Rectal smooth muscle tissue (tissue), 1 donor: Measurements from ENCODE around the gene RARRES1.

ENCODE experiments used
- H3K27ac ChIP-seq: one replicate; pipeline ENCODE4 v1.7.0; 2013; ENCODE audit warnings: low read depth, low read length, inconsistent platforms
- H3K27me3 ChIP-seq: one replicate; pipeline ENCODE4 v1.7.0; 2013; ENCODE audit warnings: low read length; ENCODE audit not compliant: control insufficient read depth, insufficient read depth
- H3K36me3 ChIP-seq: one replicate; pipeline ENCODE4 v1.7.0; 2013; ENCODE audit warnings: low read length; ENCODE audit not compliant: control insufficient read depth, insufficient read depth
- H3K4me1 ChIP-seq: one replicate; pipeline ENCODE4 v1.7.0; 2013; ENCODE audit warnings: low read length; ENCODE audit not compliant: control insufficient read depth, insufficient read depth
- H3K4me3 ChIP-seq: one replicate; pipeline ENCODE4 v1.7.0; 2013; ENCODE audit warnings: low read length
- H3K9ac ChIP-seq: one replicate; pipeline ENCODE4 v1.7.0; 2013; ENCODE audit warnings: low read length

The RARRES1 gene

DNA sequence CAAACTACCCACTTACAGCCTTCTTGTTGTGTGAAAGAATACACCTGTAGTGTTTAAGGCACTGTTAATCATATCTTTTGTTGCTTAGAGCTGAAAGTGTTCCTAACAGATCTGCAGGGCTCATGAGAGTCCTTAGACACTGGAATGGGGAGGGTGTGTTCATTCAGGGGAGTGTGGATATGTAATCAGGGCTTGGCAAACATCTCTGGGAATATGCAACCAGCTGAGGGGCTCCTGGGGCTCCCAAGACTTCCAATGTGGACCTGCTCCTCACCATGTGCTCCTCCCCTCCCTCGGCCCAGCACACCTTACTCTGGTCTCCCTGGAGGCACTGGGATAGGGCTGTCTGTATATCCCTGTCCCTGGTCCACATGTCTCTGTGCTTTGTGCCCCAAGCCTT, 39.3 kb upstream of the RARRES1 start:
- Histone ChIP-seq H3K36me3 (no peaks in the 10 kb centered on the region), H3K4me1 (peaks cover 33% of the 10 kb centered on the region), H3K4me3 (no peak overlapping the region), H3K27ac (no peak overlapping the region), H3K9ac (no peak overlapping the region), H3K27me3 (no peaks in the 10 kb centered on the region)

GRCh38 chr3:158770741-158771350, 38.6 kb upstream of the RARRES1 start:
- H3K27ac ChIP-seq, result peak overlapping the region; percentile 61
- H3K9ac ChIP-seq, result no peak overlapping the region
- H3K36me3 ChIP-seq, result no peaks in the 10 kb centered on the region
- no peak overlapping the region for H3K4me3 ChIP-seq
- H3K27me3 ChIP-seq, result no peaks in the 10 kb centered on the region
- H3K4me1 ChIP-seq, result peaks cover 33% of the 10 kb centered on the region

DNA sequence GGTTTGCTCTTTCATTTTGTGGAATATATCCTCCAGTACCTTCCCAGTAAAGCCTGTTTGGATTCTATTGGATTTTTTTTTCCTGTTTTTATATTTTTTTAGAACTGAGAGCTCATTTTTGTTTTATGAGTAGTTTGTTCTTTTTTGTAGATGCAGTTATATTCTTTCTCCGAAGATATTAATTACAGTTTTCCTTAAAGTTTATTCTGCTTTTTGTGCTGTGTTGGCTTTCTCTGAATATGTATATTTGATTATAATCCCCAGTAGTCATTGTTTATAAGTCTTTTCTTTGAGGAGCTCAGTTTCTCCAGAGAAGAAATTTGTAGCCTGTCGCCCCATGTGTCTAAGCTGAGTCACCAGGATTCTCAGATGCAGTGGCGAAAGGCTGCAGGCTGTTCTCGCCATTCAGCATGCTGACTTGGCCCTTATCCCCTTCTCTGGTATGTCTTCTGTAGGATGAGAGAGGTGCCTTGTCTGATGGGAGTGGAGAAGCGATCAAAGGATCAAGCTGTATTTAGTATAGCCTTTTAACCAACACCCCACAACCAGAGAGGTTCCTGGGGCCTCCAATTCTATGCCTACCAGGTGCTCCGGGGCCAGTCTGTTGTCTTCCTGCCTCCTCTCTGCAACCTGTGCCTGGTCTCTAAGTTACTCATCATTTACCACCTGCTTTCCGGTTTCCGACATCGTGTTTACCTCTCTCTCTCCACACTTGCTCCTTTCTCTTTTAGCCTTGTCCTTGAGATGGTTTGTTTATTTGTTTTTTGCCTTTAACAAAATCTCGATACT, 37.9 kb upstream of the RARRES1 start:
- Histone ChIP-seq H3K27ac (peak overlapping the region; percentile 61), H3K4me1 (peaks cover 33% of the 10 kb centered on the region), H3K27me3 (no peaks in the 10 kb centered on the region), H3K4me3 (peak overlapping the region; percentile 11), H3K9ac (no peak overlapping the region), H3K36me3 (no peaks in the 10 kb centered on the region)

DNA sequence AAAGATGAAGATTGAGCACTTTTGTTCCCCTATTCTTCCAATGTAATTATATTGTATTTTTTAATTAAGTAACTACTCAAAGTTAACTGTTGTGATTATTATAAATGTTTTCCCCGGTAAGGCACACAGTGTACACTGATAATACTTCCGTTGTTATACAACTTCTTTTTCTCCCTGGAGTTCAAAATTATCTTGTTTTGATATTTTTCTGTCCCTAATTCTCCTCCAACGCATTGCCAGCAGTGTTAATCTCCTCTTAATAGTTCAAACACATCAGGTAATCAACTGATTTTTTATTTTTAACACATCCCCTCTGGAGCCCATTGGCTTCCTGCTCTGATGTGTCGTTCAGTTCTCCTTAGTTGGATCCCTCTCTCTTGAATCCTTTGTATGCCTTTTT, 37.3 kb upstream of the RARRES1 start:
- Histone ChIP-seq H3K36me3 (no peaks in the 10 kb centered on the region), H3K9ac (no peak overlapping the region), H3K4me3 (no peak overlapping the region), H3K27me3 (no peaks in the 10 kb centered on the region), H3K4me1 (peaks cover 29% of the 10 kb centered on the region), H3K27ac (peak overlapping the region; percentile 47)

DNA sequence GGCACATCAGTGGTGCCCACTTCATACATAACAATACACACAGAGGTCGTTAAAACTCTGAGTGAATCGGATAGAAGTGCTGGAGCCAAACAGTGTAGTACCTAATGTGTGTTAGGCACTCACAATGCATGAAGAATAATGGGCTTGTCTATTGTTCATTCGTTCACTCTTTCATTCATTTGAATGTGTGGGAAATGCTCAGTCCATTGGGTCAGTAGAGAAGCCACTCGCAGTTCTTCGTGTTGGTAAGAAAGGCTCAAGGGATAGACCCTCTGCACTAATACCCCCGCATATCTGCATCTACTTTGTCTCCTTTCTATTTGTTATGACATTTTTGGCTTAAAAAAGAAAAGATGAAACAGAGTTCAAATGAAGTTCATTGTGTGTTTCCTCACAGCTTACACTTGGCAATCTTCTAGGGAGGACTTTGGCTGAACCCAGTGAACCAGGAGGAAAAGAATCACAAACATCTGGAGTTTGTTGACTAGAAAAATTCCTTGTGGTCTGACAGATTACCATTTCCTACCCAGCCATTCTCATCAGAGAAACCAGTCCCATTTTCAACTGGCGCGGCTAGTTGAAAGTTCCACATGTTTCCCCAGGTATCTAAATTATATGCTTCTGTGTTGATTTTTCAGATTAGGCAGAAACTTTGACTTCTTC, 36.8 kb upstream of the RARRES1 start:
- Histone ChIP-seq H3K27ac (peak overlapping the region; percentile 72), H3K4me1 (peaks cover 24% of the 10 kb centered on the region), H3K27me3 (no peaks in the 10 kb centered on the region), H3K9ac (no peak overlapping the region), H3K36me3 (no peaks in the 10 kb centered on the region), H3K4me3 (no peak overlapping the region)

- peak overlapping the region; percentile 72 for H3K27ac ChIP-seq
- no peak overlapping the region for H3K4me3 ChIP-seq
- no peaks in the 10 kb centered on the region for H3K27me3 ChIP-seq
- peaks cover 20% of the 10 kb centered on the region for H3K4me1 ChIP-seq
- no peaks in the 10 kb centered on the region for H3K36me3 ChIP-seq
- no peak overlapping the region for H3K9ac ChIP-seq
These were observed 36.1 kb upstream of the RARRES1 start for GRCh38 chr3:158768361-158768787.

GRCh38 chr3:158766364-158766763, 34.1 kb upstream of the RARRES1 start:
- peaks cover 20% of the 10 kb centered on the region for H3K4me1 ChIP-seq

DNA sequence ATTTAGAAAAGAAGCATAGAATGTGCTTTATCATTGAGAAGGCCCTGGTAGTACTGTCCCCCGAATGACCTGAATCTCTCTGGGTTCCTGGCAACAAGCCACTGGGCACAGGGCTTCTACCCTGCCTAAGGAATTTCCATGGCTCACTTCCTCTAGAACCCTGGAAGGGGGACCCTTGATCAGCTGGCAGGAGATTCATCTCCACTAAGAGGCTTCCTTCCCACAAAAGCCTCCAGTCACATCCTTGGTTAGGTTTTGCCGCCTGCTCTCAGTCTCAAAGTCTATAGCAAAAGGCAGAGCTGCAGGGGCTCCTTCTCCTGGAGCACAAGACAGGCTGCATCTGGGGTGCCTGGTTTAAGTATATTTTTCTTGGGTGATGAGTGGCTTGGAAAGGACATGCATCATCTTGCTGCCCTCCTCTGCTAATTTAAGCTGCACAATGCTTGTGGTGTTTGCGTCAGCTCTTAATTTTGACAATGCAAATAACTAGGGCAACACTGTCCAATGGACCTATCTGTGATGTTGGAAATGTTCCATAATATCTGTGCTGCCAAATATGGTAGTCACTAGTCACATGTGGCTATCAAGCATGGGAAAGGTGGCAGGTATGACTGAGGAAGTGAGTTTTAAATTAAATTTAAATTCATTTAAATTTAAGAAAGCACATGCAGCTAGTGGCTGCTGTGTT, 33.4 kb upstream of the RARRES1 start:
- Histone ChIP-seq H3K9ac (no peak overlapping the region), H3K36me3 (no peaks in the 10 kb centered on the region), H3K4me3 (no peak overlapping the region), H3K27ac (no peak overlapping the region), H3K4me1 (peaks cover 18% of the 10 kb centered on the region), H3K27me3 (no peaks in the 10 kb centered on the region)

More at GRCh38 chr3:158766364-158766763, 34.1 kb upstream of the RARRES1 start:
- Histone ChIP-seq H3K27me3 (no peaks in the 10 kb centered on the region), H3K36me3 (no peaks in the 10 kb centered on the region), H3K27ac (no peak overlapping the region), H3K4me3 (no peak overlapping the region), H3K9ac (no peak overlapping the region)

GRCh38 chr3:158763421-158763820, 31.2 kb upstream of the RARRES1 start:
- no peaks in the 10 kb centered on the region for H3K27me3 ChIP-seq
- no peak overlapping the region for H3K27ac ChIP-seq
- H3K36me3 ChIP-seq, result no peaks in the 10 kb centered on the region
- no peak overlapping the region for H3K4me3 ChIP-seq
- H3K9ac ChIP-seq, result no peak overlapping the region
- H3K4me1 ChIP-seq, result peaks cover 6% of the 10 kb centered on the region

DNA sequence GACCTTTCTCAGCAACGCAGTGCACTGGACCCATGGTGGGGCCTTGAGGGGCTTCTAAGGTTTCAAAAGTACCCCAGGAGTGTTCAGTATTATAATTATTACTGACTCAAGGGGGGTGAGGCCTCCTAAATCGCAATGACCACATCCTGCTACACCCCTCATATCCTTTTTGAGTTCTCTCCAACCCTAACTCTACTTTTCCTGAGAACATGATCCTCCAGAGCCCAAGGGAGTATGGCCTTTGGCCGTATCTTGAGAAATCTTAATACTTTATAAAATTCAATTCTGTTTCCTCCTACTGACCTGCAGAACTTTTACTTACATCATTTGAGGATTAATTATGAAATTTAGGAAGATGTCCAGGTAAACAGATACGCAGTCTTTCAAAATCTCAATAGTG, 30.4 kb upstream of the RARRES1 start:
- Histone ChIP-seq H3K27ac (no peak overlapping the region), H3K27me3 (no peaks in the 10 kb centered on the region), H3K36me3 (no peaks in the 10 kb centered on the region), H3K4me1 (no peaks in the 10 kb centered on the region), H3K4me3 (no peak overlapping the region), H3K9ac (no peak overlapping the region)

GRCh38 chr3:158761350-158761749, 29.1 kb upstream of the RARRES1 start:
- Histone ChIP-seq H3K27me3 (no peaks in the 10 kb centered on the region), H3K4me3 (no peak overlapping the region), H3K36me3 (no peaks in the 10 kb centered on the region), H3K27ac (no peak overlapping the region), H3K4me1 (no peaks in the 10 kb centered on the region), H3K9ac (no peak overlapping the region)

GRCh38 chr3:158755421-158755820, 23.2 kb upstream of the RARRES1 start:
- H3K4me3 ChIP-seq, result no peak overlapping the region
- H3K36me3 ChIP-seq, result no peaks in the 10 kb centered on the region
- no peaks in the 10 kb centered on the region for H3K4me1 ChIP-seq
- H3K27me3 ChIP-seq, result no peaks in the 10 kb centered on the region
- H3K27ac ChIP-seq, result no peak overlapping the region
- no peak overlapping the region for H3K9ac ChIP-seq
